NB4 (cell line): ENCODE measurements around the gene WFDC13.
"Not testable (repeated sequence)": the region's sequence is repeated elsewhere in the genome, so short reads cannot be mapped to it uniquely, and the experiment has no call there.

Experiments
- DNase-seq: peaks from one replicate; pipeline ENCODE4 v3.0.0; 2010; ENCODE audit warnings: low read depth
- H3K4me3 ChIP-seq: one replicate; pipeline ENCODE4 v1.5.1; 2011; ENCODE audit warnings: mild to moderate bottlenecking, low read depth, low read length, moderate library complexity
- CTCF ChIP-seq: IDR thresholded peaks from one replicate; pipeline ENCODE4 v1.5.1; 2012; ENCODE audit warnings: low read depth, low read length
- MAX ChIP-seq: IDR thresholded peaks from 2 replicates; pipeline ENCODE4 v1.6.1; 2011; ENCODE audit warnings: low read depth, low read length
- MYC ChIP-seq: IDR thresholded peaks from 2 replicates; pipeline ENCODE4 v1.6.1; 2011; ENCODE audit warnings: low read depth, low read length
- POLR2A ChIP-seq: IDR thresholded peaks from 2 replicates; pipeline ENCODE4 v1.6.1; 2011; ENCODE audit warnings: mild to moderate bottlenecking; ENCODE audit not compliant: insufficient read length; ENCODE audit errors: extremely low read depth

WFDC13 gene

GRCh38 chr20:45701873-45702272 is at the start of gene WFDC13:
TSS of gene WFDC13 (plus strand) at chr20:45702038. CDS start at chr20:45702124, 86 bp downstream.
- H3K4me3 ChIP-seq, result no peak within 1 kb of the TSS
- DNase-seq, result no peak
- TF ChIP-seq POLR2A (no peak), CTCF (no peak), MYC (no peak), MAX (no peak)

GRCh38 chr20:45657038-45657437 is 44.8 kb upstream of the WFDC13 start:
- DNase-seq, H3K4me3 ChIP-seq: not testable (repeated sequence)

- no peak within 1 kb of the TSS for H3K4me3 ChIP-seq
- TF ChIP-seq CTCF (no peak), MAX (no peak), POLR2A (no peak), MYC (no peak)
- no peak for DNase-seq
These were observed 31.7 kb upstream of the WFDC13 start, which contains the start of gene WFDC11 for GRCh38 chr20:45670139-45670538. TSS of gene WFDC11 (minus strand) at chr20:45670239. CDS start at chr20:45650600, 19,639 bp downstream.

GRCh38 chr20:45672765-45673164 is 29.1 kb upstream of the WFDC13 start:
- DNase-seq, result no peak
- H3K4me3 ChIP-seq, result no peak overlapping the region
- TF ChIP-seq POLR2A, result no peak
- no peak for TF ChIP-seq MYC
- no peak for TF ChIP-seq MAX
- no peak for TF ChIP-seq CTCF

- no peak overlapping the region for H3K4me3 ChIP-seq
- TF ChIP-seq CTCF (no peak), MYC (no peak), MAX (no peak), POLR2A (no peak)
- DNase-seq, result no peak
These were observed 22.2 kb upstream of the WFDC13 start for GRCh38 chr20:45679650-45680049.

- TF ChIP-seq MYC, result no peak
- no peak for TF ChIP-seq MAX
- TF ChIP-seq POLR2A, result no peak
- TF ChIP-seq CTCF, result peak; percentile 1
- H3K4me3 ChIP-seq, result no peak overlapping the region
- no peak for DNase-seq
These were observed 15.9 kb upstream of the WFDC13 start for GRCh38 chr20:45685896-45686295.

- DNase-seq, result not testable (repeated sequence)
These were observed 8.5 kb upstream of the WFDC13 start for GRCh38 chr20:45693346-45693745.

More at GRCh38 chr20:45693346-45693745, 8.5 kb upstream of the WFDC13 start:
- H3K4me3 ChIP-seq, result not testable (repeated sequence)
